Activated CD4-positive, alpha-beta T cell treated with anti-CD3 and anti-CD28 coated beads for 36 hours (primary cell): ENCODE data around the gene LTBR. TPM values are rescaled to one million over a fixed set of nuclear protein-coding genes. Genes with fewer than 3 reads are reported as not detected.
"Not testable (repeated sequence)": the region's sequence is repeated elsewhere in the genome, so short reads cannot be mapped to it uniquely, and the experiment has no call there.

Source experiments
- ATAC-seq: fragments of 200-7000 bp; cut with Tn5 transposase; one replicate; pipeline ENCODE4 v1.10.0; 2021; ENCODE audit warnings: mild to moderate bottlenecking, moderate library complexity
- CTCF ChIA-PET: fragments of 350-600 bp; sonication (Branson Sonifier 250); formaldehyde crosslinking; loops from one replicate; lab custom pipeline; 2021; ENCODE audit warnings: antibody characterized with exemption; lab: Charles Lee
- POLR2A ChIA-PET: fragments of 350-600 bp; sonication (Branson Sonifier 250); formaldehyde crosslinking; loops from one replicate; lab custom pipeline; 2021; ENCODE audit warnings: antibody characterized with exemption, inconsistent platforms; lab: Charles Lee
- DNase-seq: peaks from one replicate; pipeline ENCODE4 v3.0.0-alpha.2; 2020
- H3K27ac Mint-ChIP-seq: one replicate; pipeline ENCODE4 v1.8.0; 2021; ENCODE audit warnings: mixed read lengths
- H3K27me3 Mint-ChIP-seq: one replicate; pipeline ENCODE4 v1.8.0; 2021; ENCODE audit warnings: mixed read lengths
- H3K36me3 Mint-ChIP-seq: one replicate; pipeline ENCODE4 v1.8.0; 2021; ENCODE audit warnings: low read depth, mixed read lengths
- H3K4me1 Mint-ChIP-seq: one replicate; pipeline ENCODE4 v1.8.0; 2021; ENCODE audit warnings: mixed read lengths
- H3K4me3 Mint-ChIP-seq: one replicate; pipeline ENCODE4 v1.8.0; 2021; ENCODE audit warnings: mild to moderate bottlenecking, moderate library complexity, mixed read lengths
- H3K9me3 Mint-ChIP-seq: one replicate; pipeline ENCODE4 v1.8.0; 2021; ENCODE audit warnings: low read depth, mixed read lengths
- intact Hi-C, 2 experiments: fragments of 100-400 bp; cut with DNase I in 1 of 2; cut with micrococcal nuclease in 1 of 2; formaldehyde crosslinking; loops; one replicate each; pipeline versions ENCODE4 v1.14.2 to v1.15.1; 2022 to 2024; cut with DNase I, micrococcal nuclease
- total RNA-seq, 2 experiments: library from RNA; stranded (reverse); gene quantifications; one replicate each; pipeline ENCODE4 v1.2.3, GENCODE V29; 2021

The LTBR gene
- total RNA-seq, 2 experiments from 2014 or later: 0.57 to 1.1 TPM

GRCh38 chr12:6426882-6427671 lies 43.1 kb downstream of the LTBR start:
- ATAC-seq (peak; percentile 80), DNase-seq (peak; percentile 98)
- no peaks in the 10 kb centered on the region for H3K9me3 Mint-ChIP-seq
- ChIA-PET POLR2A (interaction anchor here (0.6 to 3.4 kb wide), 7 partner anchors 9 to 107 kb away, joined by 3 to 13 read pairs (median 7); partner anchors contain the start of genes TAPBPL and VAMP1), CTCF (interaction anchor here (0.6 to 7.8 kb wide), 14 partner anchors 9 to 354 kb away, joined by 3 to 200 read pairs (median 4); partner anchors contain the start of genes GAPDH and VAMP1)
- intact Hi-C loops: loop anchor here (1.0 to 2.0 kb wide), 9 partner anchors 16 to 180 kb away; partner anchors contain the start of genes GAPDH (in 2 of the 2), CHD4 (in 1 of the 2), MRPL51 (in 1 of the 2) and TAPBPL (in 1 of the 2)
- no peaks in the 10 kb centered on the region for H3K36me3 Mint-ChIP-seq
- H3K27me3 Mint-ChIP-seq: no peaks in the 10 kb centered on the region
- H3K27ac Mint-ChIP-seq: peak overlapping the region; percentile 92
- peak overlapping the region; percentile 81 for H3K4me3 Mint-ChIP-seq
- H3K4me1 Mint-ChIP-seq: peaks cover 72% of the 10 kb centered on the region

- H3K9me3 Mint-ChIP-seq, H3K36me3 Mint-ChIP-seq, H3K27me3 Mint-ChIP-seq, DNase-seq, ATAC-seq: not testable (repeated sequence)
- POLR2A ChIA-PET: interaction anchor here (0.7 to 3.4 kb wide), 6 partner anchors 8 to 43 kb away, joined by 3 to 13 read pairs (median 7); partner anchors contain the start of gene VAMP1
- CTCF ChIA-PET: interaction anchor here (0.6 to 7.8 kb wide), 8 partner anchors 8 to 148 kb away, joined by 3 to 200 read pairs (median 4); no protein-coding TSS in a partner anchor
- Mint-ChIP-seq H3K4me3 (peak overlapping the region; percentile 81), H3K4me1 (peaks cover 76% of the 10 kb centered on the region), H3K27ac (peak overlapping the region; percentile 92)
- intact Hi-C loops: loop anchor here (1.0 to 2.0 kb wide), 9 partner anchors 16 to 180 kb away; partner anchors contain the start of genes GAPDH (in 2 of the 2), CHD4 (in 1 of the 2), MRPL51 (in 1 of the 2) and TAPBPL (in 1 of the 2)
Measured at GRCh38 chr12:6427796-6428195, 43.8 kb downstream of the LTBR start.

DNA sequence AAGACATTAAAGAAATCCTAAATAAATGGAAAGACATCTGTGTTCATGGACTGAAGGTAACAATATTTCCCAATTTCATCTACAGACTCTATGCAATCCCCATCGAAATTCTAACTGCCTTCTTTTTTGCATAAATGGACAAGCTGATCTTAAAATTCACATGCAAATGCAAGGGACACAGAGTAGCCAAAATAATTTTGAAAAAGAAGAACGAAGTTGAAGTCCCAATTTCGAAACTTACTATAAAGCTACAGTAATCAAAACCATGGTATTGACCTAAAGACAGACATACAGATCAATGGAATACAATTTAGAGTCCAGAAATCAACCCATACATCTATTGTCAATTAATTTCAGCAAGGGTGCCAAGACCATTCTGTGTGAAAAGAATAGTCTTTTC lies 44.4 kb downstream of the LTBR start:
- Mint-ChIP-seq H3K9me3 (no peaks in the 10 kb centered on the region), H3K27me3 (no peaks in the 10 kb centered on the region), H3K4me3 (no peak overlapping the region), H3K4me1 (peaks cover 77% of the 10 kb centered on the region), H3K27ac (peak overlapping the region; percentile 92), H3K36me3 (no peaks in the 10 kb centered on the region)
- ChIA-PET POLR2A (interaction anchor here (0.6 to 0.9 kb wide), 4 partner anchors 15 to 35 kb away, joined by 3 to 10 read pairs (median 3); no protein-coding TSS in a partner anchor), CTCF (interaction anchor here (0.6 to 7.8 kb wide), 5 partner anchors 15 to 142 kb away, joined by 3 to 200 read pairs (median 5); no protein-coding TSS in a partner anchor)
- intact Hi-C loops: no loop called here
- ATAC-seq: no peak
- DNase-seq: no peak

GRCh38 chr12:6430124-6430989 lies 46.4 kb downstream of the LTBR start:
- Mint-ChIP-seq H3K36me3 (no peaks in the 10 kb centered on the region), H3K4me1 (peaks cover 80% of the 10 kb centered on the region), H3K4me3 (peak overlapping the region; percentile 1), H3K9me3 (no peaks in the 10 kb centered on the region), H3K27me3 (no peaks in the 10 kb centered on the region), H3K27ac (peak overlapping the region; percentile 80)
- peak; percentile 84 for DNase-seq
- ChIA-PET POLR2A (no interaction called here), CTCF (no interaction called here)
- no peak for ATAC-seq
- intact Hi-C loops: loop anchor here in 1 of 2 experiments (1.0 kb wide), 1 partner anchor 14 kb away; the partner anchor contains the start of gene CD27

- H3K27me3 Mint-ChIP-seq: no peaks in the 10 kb centered on the region
- peaks cover 70% of the 10 kb centered on the region for H3K4me1 Mint-ChIP-seq
- ATAC-seq: no peak
- H3K36me3 Mint-ChIP-seq: no peaks in the 10 kb centered on the region
- no peaks in the 10 kb centered on the region for H3K9me3 Mint-ChIP-seq
- H3K4me3 Mint-ChIP-seq: no peak overlapping the region
- DNase-seq: no peak
- intact Hi-C loops: no loop called here
- ChIA-PET CTCF (interaction anchor here (1.1 to 1.6 kb wide), 4 partner anchors 12 to 32 kb away, joined by 3 to 4 read pairs (median 3); no protein-coding TSS in a partner anchor), POLR2A (no interaction called here)
- H3K27ac Mint-ChIP-seq: peak overlapping the region; percentile 85
Measured at GRCh38 chr12:6432991-6433390, 49.0 kb downstream of the LTBR start.

GRCh38 chr12:6434205-6435140 lies 50.5 kb downstream of the LTBR start:
- Mint-ChIP-seq H3K4me1 (peaks cover 70% of the 10 kb centered on the region), H3K9me3 (no peaks in the 10 kb centered on the region), H3K27ac (peak overlapping the region; percentile 83), H3K4me3 (peak overlapping the region; percentile 35), H3K36me3 (no peaks in the 10 kb centered on the region), H3K27me3 (no peaks in the 10 kb centered on the region)
- intact Hi-C loops: loop anchor here in 1 of 2 experiments (1.0 kb wide), 1 partner anchor 9 kb away; no protein-coding TSS in a partner anchor
- POLR2A ChIA-PET: interaction anchor here (0.6 to 1.1 kb wide), 4 partner anchors 26 to 87 kb away, joined by 3 to 5 read pairs (median 4); no protein-coding TSS in a partner anchor
- ATAC-seq: peak; percentile 84
- DNase-seq: peak; percentile 69
- CTCF ChIA-PET: interaction anchor here (0.8 to 2.0 kb wide), 6 partner anchors 9 to 98 kb away, joined by 3 to 12 read pairs (median 9); partner anchors contain the start of gene TAPBPL

DNA sequence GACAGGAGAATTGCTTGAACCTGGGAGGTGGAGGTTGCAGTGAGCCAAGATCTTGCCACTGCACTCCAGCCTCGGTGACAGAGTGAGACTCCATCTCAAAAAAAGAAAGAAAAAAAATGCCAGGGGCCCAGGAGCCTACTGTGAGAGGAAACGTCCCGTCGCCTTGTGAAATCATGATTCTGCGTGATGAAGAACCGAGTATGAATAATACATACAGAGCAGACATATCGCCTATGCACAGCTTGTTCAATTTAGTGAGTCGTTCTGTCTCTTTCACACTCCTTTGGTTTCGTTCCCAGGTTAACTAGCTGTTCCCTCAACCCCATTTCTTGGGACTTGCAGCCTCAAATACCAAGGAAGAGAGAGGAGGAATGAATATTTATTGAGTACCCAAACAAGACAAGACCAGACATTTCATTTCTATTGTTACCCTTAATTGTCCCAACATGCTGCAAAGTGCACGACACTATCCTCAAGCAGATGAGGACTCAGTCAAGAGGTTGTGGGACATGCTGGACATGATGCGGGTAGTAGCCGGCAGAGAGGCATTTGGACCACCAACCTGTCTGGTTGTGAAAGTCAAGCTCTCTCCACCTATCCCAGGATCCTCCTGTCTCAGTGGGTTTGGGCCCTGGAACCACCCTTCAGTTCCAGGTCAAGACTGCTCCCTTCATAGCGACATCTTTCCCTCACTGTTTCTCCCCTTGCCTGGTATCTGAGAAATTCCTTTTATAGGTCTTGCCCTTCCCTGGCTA lies 52.2 kb downstream of the LTBR start:
- no peaks in the 10 kb centered on the region for H3K9me3 Mint-ChIP-seq
- ATAC-seq (peak; percentile 43), DNase-seq (peak; percentile 52)
- CTCF ChIA-PET: interaction anchor here (0.6 to 1.2 kb wide), 5 partner anchors 9 to 183 kb away, joined by 3 to 7 read pairs (median 3); partner anchors contain the start of gene VAMP1
- intact Hi-C loops: no loop called here
- no peak overlapping the region for H3K4me3 Mint-ChIP-seq
- H3K27me3 Mint-ChIP-seq: no peaks in the 10 kb centered on the region
- H3K27ac Mint-ChIP-seq: peak overlapping the region; percentile 39
- POLR2A ChIA-PET: interaction anchor here (1.1 kb wide), 1 partner anchor 9 kb away, joined by 4 read pairs; no protein-coding TSS in a partner anchor
- H3K36me3 Mint-ChIP-seq: no peaks in the 10 kb centered on the region
- H3K4me1 Mint-ChIP-seq: peaks cover 61% of the 10 kb centered on the region

DNA sequence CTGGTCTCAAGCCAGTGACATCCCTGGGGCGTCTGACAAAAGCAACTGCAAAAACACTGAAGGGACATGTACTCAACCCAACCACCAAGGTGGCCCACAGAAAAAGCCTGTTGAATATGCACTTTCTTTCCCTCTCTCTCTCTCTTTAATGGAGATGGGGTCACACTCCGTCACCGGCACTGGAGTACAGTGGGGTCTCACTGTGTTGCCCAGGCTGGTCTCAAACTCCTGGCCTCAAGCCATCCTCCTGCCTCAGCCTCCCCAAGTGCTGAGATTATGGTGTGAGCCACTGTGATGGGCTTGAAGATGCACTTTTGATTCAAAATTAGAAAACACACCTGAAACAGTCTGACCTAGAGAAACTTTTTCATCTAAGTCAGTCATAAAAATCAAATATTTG lies 53.6 kb downstream of the LTBR start:
- H3K9me3 Mint-ChIP-seq: no peaks in the 10 kb centered on the region
- POLR2A ChIA-PET: no interaction called here
- H3K4me3 Mint-ChIP-seq: no peak overlapping the region
- no peak for DNase-seq
- no peak overlapping the region for H3K27ac Mint-ChIP-seq
- no peak for ATAC-seq
- H3K4me1 Mint-ChIP-seq: peaks cover 67% of the 10 kb centered on the region
- H3K27me3 Mint-ChIP-seq: no peaks in the 10 kb centered on the region
- H3K36me3 Mint-ChIP-seq: peaks cover 3% of the 10 kb centered on the region
- intact Hi-C loops: no loop called here
- CTCF ChIA-PET: interaction anchor here (10.6 kb wide), 1 partner anchor 25 kb away, joined by 130 read pairs; no protein-coding TSS in a partner anchor

DNA sequence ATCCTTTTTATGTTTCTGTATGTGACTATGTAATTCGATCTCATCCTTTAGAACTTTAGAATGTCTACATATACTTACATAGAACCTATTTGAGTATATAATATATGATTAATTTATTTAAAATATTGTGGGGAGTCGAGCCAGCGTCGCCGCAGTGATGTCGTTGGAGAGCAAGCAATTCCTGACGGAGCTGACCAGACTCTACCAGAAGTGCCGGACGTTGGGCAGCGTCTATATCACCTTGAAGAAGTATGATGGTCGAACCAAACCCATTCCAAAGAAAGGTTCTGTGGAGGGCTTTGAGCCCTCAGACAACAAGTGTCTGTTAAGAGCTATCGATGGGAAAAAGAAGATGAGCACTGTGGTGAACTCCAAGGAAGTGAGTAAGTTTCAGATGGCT lies 54.4 kb downstream of the LTBR start:
- ChIA-PET CTCF (interaction anchor here (0.7 to 10.6 kb wide), 4 partner anchors 9 to 24 kb away, joined by 3 to 130 read pairs (median 4); no protein-coding TSS in a partner anchor), POLR2A (no interaction called here)
- no peak for DNase-seq
- H3K4me1 Mint-ChIP-seq: peaks cover 70% of the 10 kb centered on the region
- H3K9me3 Mint-ChIP-seq: no peaks in the 10 kb centered on the region
- no peaks in the 10 kb centered on the region for H3K27me3 Mint-ChIP-seq
- ATAC-seq: no peak
- intact Hi-C loops: no loop called here
- H3K36me3 Mint-ChIP-seq: peaks cover 4% of the 10 kb centered on the region
- H3K4me3 Mint-ChIP-seq: no peak overlapping the region
- peak overlapping the region; percentile 24 for H3K27ac Mint-ChIP-seq
